DND-41 (cell line): ENCODE results near the gene SCAPER.

Experiments
- EZH2 ChIP-seq: IDR thresholded peaks from 3 replicates; pipeline ENCODE4 v1.6.1; 2012; ENCODE audit warnings: borderline replicate concordance, low read depth, mild to moderate bottlenecking, moderate library complexity, low read length, inconsistent platforms; ENCODE audit not compliant: severe bottlenecking
- TF ChIP-seq, protein P1 (sequence below): IDR thresholded peaks from 2 replicates; pipeline ENCODE4 v1.5.1; 2012; ENCODE audit warnings: borderline replicate concordance, low read length, moderate library complexity, mild to moderate bottlenecking; ENCODE audit not compliant: poor library complexity, severe bottlenecking; ENCODE audit errors: extremely low read depth

DNA sequence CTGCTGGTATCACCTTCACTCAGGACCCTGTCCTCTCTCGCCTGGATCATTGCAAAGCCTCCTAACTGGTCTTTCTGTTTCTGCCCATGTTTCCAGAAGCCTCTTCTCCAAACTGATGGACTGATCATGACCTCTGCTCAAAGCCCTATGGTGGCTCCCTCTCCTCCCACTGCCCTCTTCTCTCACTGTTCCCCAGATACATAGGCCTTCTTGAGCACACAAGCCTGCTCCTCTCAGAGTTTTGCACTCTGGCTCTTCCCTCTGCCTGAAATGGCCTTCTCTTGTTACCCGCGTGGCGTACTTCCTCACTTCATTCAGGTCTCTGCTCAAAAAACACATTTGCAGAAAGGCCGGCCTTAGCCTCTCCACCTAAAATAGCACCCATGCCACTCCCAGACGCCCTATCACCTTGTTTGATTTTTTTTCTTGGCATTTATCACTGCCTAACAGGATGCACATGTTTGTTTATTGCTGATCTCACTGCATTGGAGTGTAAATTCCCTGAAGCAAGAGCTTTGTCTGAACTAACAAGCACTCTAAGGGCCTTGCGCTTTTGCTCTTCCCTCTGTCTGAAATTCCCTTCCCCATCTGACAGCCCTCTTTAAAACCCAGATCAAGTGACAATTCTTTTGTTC is 592.5 kb downstream of the SCAPER start:
- TF ChIP-seq, protein P1, sequence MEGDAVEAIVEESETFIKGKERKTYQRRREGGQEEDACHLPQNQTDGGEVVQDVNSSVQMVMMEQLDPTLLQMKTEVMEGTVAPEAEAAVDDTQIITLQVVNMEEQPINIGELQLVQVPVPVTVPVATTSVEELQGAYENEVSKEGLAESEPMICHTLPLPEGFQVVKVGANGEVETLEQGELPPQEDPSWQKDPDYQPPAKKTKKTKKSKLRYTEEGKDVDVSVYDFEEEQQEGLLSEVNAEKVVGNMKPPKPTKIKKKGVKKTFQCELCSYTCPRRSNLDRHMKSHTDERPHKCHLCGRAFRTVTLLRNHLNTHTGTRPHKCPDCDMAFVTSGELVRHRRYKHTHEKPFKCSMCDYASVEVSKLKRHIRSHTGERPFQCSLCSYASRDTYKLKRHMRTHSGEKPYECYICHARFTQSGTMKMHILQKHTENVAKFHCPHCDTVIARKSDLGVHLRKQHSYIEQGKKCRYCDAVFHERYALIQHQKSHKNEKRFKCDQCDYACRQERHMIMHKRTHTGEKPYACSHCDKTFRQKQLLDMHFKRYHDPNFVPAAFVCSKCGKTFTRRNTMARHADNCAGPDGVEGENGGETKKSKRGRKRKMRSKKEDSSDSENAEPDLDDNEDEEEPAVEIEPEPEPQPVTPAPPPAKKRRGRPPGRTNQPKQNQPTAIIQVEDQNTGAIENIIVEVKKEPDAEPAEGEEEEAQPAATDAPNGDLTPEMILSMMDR: no peak
- TF ChIP-seq EZH2: no peak
